Astrocyte (in vitro differentiated cells and primary cell): ENCODE measurements around the gene ZNF367.

Experiments
- EZH2 ChIP-seq: IDR thresholded peaks from 2 replicates; pipeline ENCODE4 v1.6.1; 2012; ENCODE audit warnings: mild to moderate bottlenecking, low read length, inconsistent platforms; ENCODE audit not compliant: insufficient read depth
- TF ChIP-seq, protein P1 (sequence below): IDR thresholded peaks from 2 replicates; pipeline ENCODE4 v1.5.1; 2011; ENCODE audit warnings: low read depth, mild to moderate bottlenecking, inconsistent platforms, low read length, moderate library complexity; ENCODE audit not compliant: insufficient read depth

- TF ChIP-seq, protein P1, sequence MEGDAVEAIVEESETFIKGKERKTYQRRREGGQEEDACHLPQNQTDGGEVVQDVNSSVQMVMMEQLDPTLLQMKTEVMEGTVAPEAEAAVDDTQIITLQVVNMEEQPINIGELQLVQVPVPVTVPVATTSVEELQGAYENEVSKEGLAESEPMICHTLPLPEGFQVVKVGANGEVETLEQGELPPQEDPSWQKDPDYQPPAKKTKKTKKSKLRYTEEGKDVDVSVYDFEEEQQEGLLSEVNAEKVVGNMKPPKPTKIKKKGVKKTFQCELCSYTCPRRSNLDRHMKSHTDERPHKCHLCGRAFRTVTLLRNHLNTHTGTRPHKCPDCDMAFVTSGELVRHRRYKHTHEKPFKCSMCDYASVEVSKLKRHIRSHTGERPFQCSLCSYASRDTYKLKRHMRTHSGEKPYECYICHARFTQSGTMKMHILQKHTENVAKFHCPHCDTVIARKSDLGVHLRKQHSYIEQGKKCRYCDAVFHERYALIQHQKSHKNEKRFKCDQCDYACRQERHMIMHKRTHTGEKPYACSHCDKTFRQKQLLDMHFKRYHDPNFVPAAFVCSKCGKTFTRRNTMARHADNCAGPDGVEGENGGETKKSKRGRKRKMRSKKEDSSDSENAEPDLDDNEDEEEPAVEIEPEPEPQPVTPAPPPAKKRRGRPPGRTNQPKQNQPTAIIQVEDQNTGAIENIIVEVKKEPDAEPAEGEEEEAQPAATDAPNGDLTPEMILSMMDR, result no peak
- TF ChIP-seq EZH2, result no peak
Observed at GRCh38 chr9:96436456-96437126, 18.4 kb upstream of the ZNF367 start.
